ELF-1 (cell line): Measurements from ENCODE around the gene GMPR.
A peak's percentile ranks its signal among the peaks of the same experiment; 100 is the strongest.

Experiments used
- DNase-seq: peaks from one replicate; pipeline ENCODE4 v3.0.0-alpha.2; 2016; ENCODE audit warnings: low read depth, low spot score

GMPR gene

DNA sequence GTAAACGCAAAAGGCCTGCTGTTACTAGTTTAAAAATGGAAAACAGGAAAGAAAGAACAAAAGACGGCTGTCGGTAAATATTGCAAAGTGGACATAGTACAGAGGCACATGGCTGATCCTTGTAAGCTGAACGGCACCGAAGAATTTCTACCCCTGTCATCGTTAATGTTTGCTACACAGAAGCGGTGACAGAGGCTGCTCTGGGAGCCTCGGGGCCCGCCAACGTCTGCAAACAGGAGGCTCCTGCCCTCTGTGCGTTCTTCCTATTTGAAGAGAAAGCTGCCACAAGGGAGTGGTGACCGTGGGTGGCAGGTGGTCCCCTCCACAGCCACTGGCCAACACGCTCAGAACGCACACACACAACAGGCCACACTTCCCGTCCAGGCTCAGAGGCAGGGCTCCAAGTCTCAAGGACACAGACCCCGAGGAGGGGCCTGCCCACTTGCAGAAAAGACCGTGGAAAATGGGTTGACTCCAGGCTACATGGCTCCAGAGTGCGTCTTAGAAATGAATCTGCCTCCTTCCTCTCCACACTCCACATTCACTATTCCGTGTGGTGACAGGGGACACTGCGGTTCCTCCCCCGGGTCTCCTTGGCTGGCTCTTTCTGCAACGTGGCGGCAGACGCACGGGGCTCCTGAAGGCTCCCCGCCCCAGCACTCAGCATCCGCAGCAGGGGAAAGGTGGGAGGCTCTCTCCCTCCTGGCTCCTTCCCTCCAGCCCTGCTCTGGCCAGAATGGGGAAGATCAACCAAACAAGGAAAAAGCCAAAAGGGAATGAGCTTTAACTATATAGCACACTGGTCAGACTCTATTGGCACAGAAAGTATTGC, 64.5 kb downstream of the GMPR start:
- peak; percentile 44 for DNase-seq

DNA sequence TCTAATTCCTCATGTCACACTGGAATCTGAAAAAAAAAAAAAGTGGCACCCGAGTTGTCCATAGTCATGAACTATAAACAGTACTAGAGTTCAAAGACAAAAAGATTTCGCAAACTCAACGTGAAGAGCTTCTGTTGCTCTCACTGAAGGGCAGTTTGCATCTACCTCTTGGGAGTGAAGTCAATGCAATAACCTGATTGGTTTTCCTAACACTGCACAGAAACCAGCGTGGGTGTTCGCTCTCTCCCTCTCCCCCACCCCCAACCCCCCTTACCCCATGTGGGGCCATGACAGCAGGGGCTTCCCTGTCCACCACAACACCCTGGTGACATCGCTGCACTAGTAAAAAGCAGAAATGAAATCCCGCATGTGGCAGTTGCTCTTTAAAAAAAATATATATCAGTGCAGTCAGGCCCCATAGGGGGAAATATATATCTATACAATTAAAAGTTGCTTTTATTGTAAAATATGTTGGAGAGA, 66.9 kb downstream of the GMPR start:
- DNase-seq, result no peak

DNA sequence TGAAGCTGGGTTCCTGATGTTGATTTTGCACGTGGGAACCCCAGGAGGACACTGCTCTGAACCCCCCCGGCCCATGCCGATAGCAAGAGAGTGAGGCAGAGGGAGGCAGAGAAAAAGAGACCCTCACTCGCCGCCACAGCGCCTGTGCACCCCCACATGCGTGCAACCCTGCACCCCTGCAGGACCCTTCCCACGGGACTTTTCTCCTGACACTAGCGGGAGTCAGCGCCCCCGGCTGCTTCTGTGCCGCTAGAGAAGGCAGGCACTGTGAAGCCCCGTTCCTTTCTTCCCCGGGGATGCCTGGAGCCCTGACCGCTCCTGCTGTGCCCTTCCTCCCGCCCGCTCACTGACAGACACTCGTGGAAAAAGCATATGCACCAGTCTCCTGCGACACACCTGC, 67.4 kb downstream of the GMPR start:
- peak; percentile 18 for DNase-seq

DNA sequence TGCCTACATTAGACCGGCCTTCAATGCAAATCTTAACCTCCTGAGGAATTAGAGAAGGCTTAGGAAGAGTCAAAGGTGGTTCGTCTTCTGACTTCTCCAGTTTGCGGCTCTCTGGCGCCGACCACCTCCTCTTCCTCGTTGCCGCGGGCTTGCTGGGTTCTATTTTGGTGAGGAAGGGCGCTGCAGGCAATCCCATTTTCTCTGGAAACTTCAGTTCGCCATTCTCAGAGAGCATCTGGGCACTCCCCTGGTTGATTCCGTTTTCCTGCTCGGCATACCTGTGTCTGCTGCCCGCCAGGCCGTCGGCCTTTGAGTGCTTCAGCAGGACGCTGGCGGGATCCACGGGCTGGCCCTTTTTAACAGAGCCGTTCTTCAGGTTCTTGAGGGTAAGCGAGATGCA, 67.9 kb downstream of the GMPR start:
- DNase-seq, result peak; percentile 65

DNA sequence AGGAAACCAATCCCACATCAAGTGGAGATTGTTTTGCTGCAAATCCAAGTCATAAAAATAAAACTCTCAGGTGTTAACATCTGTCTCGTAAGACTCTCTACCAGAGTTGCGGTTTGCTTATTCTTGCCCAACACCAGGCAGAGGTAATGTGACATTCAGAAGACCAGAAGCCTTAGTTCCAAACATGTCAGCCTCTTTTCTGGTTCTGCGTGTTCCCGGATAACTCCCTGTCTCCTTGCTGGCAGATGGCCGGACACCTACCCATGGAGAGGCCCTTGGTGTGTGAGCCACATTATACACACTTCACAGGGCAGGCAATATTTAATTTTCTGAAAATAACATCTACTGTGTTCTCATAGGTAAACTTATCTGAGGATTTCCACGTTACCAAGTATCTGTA, 73.4 kb downstream of the GMPR start:
- no peak for DNase-seq

DNA sequence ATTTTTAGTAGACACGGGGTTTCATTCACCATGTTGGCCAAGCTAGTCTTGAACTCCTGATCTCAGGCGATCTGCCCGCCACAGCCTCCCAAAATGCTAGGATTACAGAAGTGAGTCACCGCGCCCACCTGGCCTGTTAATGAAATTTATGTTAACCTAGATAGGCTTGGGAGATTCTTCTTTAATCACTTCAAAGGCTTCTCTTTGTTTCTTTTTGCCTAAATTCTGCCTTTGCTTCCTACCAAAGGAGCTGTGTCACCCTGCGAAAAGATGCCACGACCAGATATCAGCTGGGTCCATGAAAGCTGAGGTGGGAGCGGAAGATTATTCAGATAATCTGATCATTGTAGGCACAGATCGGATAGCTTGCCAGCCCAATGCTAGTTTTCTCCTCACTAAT, 75.3 kb downstream of the GMPR start:
- DNase-seq, result no peak

DNA sequence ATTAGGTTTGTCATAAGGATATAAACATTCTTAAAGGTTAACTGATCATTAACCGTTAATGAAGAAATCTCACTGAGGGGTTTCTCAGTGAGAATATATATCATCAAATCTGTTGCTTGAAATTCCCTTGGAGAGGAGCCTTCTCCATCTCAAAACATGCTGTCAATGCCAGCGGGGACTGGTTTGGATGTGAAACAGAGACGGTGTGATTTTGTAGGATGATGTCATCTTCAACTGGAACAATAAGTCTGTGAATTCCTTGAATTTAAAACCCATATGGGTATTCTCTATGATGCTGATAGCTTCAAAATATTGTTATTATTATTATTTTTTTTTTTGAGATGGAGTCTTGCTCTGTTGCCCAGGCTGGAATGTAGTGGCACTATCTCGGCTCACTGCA, 75.9 kb downstream of the GMPR start:
- no peak for DNase-seq

DNA sequence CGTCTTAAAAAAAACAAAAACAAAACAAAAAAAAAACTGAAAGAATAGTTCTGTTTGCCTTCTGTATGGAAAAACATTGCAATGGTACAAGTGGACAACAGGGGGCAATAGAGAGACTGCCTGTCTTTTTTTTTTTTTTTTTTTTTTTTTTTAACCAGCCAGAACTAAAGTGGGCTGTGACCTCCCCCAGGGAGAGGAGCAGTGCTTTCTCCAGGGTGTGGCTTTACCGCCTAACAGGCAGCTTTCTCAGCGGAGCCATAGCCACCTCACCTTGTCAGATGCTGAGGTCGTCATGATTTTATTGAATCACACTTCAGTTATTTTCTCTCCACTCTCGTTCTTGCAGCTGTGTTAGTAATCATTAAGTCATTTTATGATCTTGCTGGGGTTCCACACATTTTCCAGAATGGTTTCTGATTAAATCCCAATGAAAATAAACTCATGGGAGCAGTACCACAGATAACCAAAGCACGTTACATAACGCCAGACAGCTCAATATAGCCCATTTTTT, 78.4 kb downstream of the GMPR start:
- DNase-seq, result peak; percentile 76

DNA sequence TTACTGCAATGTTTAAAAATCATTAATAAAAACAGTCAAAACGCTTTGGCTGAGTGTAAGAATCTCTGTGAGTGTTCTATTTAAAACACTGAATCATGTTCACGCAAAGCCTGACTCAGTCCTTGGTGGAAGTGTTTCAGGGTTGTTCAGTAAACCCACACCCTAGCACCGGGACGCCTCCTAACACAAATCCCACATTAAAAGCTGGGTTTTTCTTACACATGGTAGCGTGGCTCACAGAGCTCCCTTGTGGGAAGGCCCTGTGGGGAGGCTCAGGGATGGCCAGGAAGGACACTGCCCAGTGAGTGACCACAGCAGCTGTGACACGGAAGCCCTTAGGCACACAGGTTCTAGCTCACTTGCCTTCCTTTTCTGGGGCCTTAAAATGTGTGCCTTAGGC, 80.2 kb downstream of the GMPR start:
- no peak for DNase-seq

DNA sequence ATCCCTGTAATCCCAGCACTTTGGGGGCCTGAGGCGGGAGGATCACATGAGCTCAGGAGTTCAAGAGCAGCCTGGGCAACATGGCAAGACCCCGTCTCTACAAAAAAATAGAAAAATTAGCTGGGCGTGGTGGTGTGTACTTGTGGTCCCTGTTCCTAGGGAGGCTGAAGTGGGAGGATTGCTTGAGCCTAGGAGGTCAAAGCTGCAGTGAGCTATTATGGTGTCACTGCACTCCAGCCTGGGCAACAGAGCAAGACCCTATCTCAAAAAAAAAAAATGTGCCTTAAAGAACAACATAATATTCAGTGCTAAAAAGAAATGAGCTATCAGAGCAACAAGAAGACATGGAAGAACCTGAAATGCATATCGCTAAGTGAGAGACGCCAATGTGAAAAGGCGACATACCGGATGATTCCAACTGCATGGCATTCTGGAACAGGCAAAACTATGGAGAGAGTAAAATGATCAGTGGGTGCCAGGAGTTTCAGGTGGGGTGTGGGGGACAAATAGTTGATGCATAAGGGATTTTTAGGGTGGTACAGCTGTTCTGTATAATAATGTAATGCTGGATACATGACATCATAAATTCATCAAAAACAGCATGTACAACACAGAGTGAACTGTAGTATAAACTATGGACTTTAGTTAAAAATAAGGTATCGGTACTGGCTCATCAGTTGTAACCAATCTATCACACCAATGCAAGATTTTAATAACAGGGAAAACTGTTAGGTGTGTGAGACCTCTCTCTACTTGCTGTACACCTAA, 80.8 kb downstream of the GMPR start:
- no peak for DNase-seq

DNA sequence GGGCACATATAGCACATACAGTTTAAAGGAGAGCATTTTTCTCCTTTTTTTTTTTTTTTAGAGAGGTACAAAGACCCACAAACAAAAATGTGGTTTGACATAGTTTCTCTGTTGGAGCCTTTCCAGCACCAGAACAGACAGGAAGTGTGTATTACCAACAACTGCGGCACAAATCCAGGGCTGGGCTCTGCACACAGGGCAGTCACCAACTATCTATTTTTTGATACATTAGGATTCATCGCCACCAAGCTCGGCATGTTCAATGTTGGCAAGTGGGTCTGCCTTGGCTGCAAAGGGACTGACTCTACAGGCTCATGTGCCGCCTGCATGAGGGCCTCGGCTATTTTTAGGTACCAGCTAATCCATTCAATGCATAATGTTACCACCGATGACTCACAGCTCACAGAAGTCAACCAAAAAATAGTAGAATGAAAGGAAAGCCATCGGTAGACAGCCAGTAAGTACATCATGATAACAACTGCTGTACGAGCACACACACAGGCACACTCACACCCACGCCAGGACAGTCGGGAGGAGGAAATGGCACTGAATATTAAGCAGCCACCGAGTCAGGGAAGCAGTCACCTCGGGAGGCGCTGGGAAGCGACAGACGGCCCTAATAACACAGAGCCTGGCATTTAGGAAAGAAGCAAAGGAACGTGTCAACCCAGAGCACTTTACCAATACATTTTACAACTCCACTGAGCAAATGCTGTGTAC, 81.6 kb downstream of the GMPR start:
- DNase-seq, result peak; percentile 27

DNA sequence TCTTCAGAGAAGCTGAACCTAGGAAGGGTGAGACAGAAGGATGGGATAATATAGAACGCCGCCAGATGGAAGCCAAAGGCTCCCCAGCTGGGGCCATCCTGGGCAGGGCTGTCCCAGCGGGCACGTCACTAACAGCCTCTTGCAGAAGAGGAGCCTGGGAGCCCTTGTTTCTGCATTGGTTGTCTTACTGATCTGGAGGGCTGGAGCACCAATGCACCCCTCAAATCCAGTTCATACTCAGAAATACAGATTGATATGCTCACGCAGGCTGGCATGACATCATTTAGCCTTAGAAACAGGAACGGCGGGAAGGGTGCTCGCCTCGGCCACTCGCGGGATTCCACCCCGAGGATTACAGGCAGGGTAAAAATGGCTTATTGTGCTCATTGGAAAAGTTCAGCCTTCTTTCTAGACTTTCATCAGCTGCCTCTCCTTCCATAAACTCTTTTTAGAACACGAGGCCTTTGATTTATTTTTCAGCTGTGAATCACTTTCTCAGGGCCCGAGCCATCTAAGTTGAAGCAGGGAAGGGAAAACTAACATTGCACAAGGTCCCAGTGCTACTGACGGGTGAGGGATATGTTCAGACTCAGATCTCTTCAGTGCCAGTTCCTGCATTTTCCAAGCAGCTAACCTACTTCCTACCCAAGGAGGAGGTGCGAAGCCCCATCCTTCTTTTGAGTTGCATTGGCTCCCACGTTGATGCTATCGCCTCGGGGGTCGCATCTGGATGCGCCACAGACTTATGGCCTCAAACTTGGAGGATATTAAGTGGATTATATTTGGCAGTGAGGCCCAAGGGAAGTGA, 82.3 kb downstream of the GMPR start:
- no peak for DNase-seq

DNA sequence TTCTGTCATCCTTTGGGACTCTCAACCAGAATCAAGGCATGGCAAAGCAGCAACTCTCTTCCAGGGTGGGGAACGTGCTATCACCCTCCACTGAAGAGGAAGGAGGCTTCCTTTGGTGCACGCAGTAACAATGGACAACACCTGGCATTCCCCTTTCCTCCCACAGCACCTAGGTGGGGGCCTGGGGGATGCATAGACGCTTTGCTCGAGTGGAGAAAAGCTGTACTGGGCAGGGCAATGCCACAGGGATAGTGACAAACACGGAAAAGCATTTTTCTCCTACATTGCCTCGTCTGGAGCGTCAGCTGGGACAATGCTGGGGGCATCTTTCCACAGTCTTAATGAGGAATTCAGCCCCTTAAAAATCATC, 82.9 kb downstream of the GMPR start:
- no peak for DNase-seq

DNA sequence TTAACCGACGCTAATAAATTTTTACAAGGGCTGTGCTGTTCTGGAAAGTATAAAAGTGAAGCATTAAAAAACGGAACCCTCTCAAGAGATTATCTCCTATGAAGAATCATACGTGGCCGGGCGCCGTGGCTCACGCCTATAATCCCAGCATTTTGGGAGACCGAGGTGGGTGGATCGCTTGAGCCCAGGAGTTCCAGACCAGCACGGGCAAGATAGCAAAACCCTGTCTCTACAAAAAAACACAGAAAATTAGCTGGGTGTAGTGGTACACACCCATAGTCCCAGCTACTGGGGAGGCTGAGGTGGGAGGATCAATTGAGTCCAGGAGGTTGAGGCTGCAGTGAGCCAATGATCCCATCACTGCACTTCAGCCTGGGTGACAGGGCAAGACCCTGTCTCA, 83.4 kb downstream of the GMPR start:
- no peak for DNase-seq

DNA sequence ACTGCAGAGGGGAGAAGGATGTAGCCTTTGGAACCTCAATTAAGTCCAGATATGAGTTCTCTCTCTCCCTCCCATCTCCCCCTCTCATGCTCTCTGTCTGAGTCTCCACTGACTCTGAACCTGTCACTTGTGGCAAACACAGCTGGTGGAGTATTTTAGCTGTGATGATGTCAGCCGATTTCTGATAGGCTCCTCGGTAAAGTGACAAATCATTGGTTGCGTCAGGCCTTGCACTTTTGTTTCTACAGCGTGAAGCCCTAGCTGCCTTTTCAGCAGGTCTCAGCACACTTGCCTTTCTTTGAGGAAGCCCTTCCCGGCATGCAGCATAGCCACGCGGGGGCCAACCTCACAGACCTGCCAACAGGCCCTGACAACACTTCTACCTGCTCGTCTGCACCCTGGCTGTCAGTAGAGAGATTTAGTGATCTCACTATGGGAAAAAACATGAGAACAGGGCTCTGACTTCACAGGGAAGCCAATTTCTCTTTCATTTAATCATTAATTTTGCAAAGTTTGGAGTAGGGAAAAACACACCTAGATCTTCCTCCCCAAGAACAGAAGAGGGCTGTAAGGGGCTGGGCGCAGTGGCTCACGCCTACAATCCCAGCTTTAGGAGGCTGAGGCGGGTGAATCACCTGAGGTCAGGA, 84.4 kb downstream of the GMPR start:
- peak; percentile 67 for DNase-seq

DNA sequence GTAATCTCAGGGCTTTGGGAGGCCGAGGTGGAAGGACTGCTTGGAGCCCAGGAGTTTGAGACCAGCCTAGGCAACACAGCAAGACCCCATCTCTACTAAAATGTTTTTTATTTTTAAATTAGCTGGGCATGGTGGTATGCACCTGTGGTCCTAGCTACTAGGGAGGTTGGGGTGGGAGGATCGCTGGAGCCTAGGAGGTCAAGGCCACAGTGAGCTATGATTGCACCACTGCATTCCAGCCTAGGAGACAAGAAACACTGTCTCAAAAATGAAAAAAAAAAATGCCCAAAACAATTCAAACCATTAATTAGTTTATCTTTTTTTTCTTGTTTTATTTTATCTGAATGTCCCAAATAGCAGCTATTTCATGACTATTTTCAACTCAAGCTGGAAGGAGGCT, 85.8 kb downstream of the GMPR start:
- no peak for DNase-seq

DNA sequence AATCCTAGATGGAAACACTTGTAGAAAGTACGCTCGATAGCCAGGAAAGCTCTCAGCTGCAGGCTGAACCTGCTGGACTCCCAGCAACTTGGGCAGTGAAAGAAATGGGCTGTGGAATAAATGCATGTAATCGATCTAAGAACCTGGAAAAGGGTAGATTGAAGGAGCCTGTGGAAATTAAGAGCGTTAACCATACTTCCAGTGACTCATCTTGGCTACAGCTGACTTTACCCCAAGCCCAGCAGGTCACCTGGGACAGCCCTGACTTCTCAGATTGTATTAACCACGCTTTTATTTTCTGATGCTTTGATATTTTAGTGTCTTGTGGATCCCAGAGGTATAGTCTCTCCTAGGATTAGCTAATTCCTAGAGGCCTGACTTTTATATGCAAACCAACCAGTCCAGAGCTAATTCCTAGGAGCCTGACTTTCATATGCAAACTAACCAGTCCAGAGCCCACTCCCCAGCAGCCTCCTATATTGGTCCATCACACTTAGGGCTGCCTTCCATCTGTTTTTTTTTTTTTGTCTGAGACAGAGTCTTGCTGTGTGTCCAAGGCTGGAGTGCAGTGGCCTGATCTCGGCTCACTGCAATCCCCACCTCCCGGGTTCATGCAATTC, 86.3 kb downstream of the GMPR start:
- peak; percentile 40 for DNase-seq

DNA sequence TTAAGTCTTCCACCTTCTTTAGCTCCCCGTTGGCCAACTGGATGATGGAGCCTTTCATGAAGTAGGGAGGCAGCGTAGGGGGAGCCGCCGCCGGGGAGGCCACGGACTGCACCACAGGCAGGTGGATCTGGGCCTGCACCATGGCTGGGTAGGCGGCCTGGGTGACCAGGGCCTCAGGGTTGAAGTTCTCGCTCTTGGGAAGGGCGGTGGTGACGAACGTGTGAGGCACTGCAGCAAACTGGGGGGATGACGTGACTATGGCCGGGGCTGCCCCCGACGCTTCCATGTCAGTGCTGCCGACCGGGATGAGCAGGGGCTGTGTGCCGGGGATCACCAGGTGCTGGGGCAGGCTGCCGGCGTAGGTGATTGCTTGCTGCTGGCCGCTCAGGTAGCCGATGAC, 88.1 kb downstream of the GMPR start:
- DNase-seq, result no peak

DNA sequence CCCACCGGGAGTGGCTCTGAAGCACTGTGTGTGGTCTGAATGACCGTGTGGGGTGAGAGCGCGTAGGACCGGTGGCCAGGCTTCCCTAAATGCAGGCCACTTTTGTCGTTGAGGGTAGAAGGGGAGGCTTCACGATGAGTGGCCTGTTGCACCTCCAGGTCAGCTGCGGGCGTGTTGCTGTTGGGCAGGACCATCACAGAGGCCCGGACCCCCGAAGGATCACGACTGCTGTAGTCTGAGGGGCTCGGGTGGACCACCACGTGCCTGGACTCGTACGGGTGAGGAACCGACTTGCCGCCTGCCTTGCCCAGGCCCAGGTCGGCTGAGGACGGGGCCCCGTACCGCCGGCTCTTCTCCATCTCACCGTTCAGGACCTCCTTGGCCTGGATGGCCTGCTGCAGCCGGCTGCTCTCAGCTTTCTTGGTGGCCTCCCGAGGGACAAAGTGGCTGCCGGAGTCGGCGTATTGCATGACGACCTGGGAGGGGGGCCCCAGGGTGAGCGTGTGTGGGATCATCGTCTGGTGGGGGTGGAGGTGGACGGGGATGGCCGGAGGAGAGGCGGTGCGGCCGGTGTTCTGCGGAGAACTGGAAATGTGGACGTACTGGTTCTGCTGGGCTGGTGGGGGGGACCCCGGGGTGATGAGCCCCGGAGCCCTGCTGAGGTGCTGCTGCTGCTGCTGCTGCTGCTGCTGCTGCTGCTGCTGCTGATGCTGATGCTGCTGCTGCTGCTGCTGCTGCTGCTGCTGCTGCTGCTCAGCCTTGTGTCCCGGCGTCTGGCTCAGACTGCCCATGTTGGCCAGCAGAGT, 88.8 kb downstream of the GMPR start:
- DNase-seq, result no peak
